ENCODE measurements around the gene TAB2. TPM values are rescaled to one million over a fixed set of nuclear protein-coding genes. Genes with fewer than 3 reads are reported as not detected.
A peak's percentile ranks its signal among the peaks of the same experiment; 100 is the strongest.
"Not testable (repeated sequence)": the region's sequence is repeated elsewhere in the genome, so short reads cannot be mapped to it uniquely, and the experiment has no call there.

Gene TAB2
- polyA plus RNA-seq, 1 donor from 2014 or later: 8.1 TPM

DNA sequence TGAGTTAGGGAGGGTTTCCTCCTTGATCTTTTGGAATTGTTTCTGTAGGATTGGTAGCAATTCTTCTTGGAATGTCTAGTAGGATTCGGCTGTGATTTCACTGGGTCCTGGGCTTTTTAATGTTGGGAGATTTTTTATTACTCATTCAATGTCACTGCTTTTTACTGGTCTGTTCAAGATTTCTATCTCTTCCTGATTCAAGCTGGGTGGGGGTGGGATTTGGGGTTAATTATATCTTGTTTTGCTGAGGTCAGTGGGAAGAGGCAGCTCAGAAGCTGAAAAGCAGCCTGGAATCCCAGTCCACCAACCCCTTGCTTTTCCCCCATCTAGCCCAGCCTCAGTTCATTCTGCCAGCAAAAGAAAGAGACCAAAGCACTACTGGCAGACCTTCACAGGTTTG, 122.1 kb downstream of the TAB2 start:
- Mint-ChIP-seq H3K27me3 (no peaks in the 10 kb centered on the region), H3K27ac (peak overlapping the region in 1 of 3 donors; percentile 44), H3K4me1 (peaks cover 16 to 22% (median 21%) of the 10 kb centered on the region in 3 donors), H3K4me3 (no peak overlapping the region), H3K36me3 (no peaks in the 10 kb centered on the region), H3K9me3 (no peaks in the 10 kb centered on the region)

DNA sequence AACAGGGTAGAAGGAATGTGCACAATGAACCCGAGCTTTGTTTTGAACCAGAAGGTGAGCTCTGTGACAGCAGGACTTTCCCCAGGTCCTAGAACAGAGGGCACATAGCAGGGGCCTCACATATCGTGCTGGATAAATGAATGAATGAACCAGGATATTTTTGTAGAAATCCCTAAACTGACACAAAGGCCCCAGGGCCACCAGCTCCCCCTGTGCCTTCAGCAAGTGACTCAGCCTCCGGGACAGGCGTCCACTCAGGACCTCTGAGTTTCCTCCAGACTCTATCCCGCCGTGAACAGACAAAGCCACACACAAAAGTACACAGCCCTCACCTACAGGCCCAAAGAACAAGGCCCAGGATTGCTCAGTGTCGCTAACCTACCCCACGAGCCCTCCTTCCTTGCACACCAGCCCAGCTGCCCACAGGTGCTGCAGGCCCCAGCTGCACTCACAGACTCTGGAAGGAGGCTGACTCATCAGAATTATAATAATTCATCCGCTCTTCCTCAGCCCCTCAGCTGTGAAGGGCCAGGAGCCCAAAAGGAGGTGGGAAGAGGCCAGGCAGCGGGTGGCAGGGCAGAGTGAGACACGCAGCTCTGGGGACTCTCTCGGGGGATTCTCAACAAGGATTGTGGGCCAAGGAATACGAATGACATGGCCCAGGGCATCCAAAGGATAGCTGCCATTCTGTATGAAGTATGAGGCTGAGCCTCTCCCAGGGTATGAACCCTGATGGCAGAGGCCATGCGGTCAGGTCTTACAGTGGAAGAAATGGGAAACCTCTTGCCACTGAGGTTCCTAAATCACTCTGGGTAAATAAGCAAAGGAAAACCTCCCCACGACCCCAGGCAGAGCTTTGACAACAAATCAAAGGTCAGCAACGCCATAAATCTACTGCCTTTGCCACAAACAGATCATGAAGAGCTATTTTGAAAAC, 123.5 kb downstream of the TAB2 start:
- Mint-ChIP-seq H3K27me3 (no peaks in the 10 kb centered on the region), H3K4me1 (peaks cover 16 to 22% (median 21%) of the 10 kb centered on the region in 3 donors), H3K27ac (no peak overlapping the region), H3K4me3 (no peak overlapping the region), H3K36me3 (no peaks in the 10 kb centered on the region), H3K9me3 (no peaks in the 10 kb centered on the region)

DNA sequence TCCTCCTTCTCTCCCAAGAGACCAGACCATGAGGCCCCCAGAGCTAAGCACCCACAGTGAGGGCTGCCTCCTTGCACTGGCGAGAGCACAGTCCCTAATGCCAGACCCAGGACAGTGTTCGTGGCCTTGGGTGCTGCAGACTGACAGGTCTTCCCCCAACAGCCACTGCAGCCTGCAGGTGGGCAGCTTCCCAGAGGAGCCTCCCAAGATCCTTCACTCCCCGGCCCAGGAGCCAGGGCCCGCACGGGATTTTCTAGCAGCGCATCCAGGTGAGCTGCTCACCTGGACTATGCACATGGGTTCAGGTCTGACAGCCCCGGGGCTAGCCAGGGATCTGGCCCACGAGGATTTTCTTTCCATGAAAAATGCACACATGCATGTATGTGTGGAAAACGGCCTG, 124.2 kb downstream of the TAB2 start:
- Mint-ChIP-seq H3K4me1 (peaks cover 16 to 22% (median 21%) of the 10 kb centered on the region in 3 donors), H3K27me3 (no peaks in the 10 kb centered on the region), H3K36me3 (no peaks in the 10 kb centered on the region), H3K9me3 (no peaks in the 10 kb centered on the region), H3K27ac (no peak overlapping the region), H3K4me3 (no peak overlapping the region)

DNA sequence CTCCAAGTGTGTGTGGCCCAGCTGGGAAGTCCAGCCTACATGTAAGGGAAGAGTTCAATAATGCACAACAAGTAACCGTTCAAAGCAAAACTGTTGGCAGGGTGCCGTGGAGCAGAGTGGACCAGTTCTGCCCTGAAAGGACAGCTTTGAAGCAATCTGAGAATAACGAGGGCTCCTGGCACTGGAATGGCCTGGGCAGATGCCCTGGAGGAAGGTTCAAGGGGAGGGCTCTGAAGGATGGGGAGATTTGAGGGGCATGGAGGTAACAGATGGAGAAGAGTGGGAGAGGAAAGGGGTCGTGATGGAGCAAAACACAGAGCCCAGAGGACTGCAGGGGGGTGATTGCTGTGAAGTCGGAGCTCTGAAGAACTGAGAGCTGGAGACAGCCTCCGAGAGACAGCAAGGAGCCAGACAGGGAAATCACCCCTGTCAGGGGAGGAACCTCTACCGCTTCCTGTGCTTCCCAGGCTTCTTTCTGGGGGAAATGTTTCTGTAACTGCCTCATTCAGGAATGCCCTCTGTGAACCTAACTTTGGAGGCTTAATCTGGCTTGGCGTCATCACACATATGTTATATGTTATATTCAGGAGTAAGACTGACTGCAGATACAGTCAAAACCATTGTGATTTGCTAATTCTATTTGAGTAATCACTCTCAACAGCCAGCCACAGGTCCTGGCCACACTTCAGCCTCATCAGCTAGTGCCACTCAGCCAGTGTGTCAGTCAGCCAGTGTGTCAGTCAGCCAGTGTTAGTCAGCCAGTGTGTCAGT, 126.1 kb downstream of the TAB2 start:
- no peaks in the 10 kb centered on the region for H3K9me3 Mint-ChIP-seq
- peaks cover 6 to 11% (median 11%) of the 10 kb centered on the region in 3 donors for H3K4me1 Mint-ChIP-seq
- H3K27ac Mint-ChIP-seq: peak overlapping the region in 1 of 3 donors; percentile 67
- H3K36me3 Mint-ChIP-seq: no peaks in the 10 kb centered on the region
- no peak overlapping the region for H3K4me3 Mint-ChIP-seq
- no peaks in the 10 kb centered on the region for H3K27me3 Mint-ChIP-seq

DNA sequence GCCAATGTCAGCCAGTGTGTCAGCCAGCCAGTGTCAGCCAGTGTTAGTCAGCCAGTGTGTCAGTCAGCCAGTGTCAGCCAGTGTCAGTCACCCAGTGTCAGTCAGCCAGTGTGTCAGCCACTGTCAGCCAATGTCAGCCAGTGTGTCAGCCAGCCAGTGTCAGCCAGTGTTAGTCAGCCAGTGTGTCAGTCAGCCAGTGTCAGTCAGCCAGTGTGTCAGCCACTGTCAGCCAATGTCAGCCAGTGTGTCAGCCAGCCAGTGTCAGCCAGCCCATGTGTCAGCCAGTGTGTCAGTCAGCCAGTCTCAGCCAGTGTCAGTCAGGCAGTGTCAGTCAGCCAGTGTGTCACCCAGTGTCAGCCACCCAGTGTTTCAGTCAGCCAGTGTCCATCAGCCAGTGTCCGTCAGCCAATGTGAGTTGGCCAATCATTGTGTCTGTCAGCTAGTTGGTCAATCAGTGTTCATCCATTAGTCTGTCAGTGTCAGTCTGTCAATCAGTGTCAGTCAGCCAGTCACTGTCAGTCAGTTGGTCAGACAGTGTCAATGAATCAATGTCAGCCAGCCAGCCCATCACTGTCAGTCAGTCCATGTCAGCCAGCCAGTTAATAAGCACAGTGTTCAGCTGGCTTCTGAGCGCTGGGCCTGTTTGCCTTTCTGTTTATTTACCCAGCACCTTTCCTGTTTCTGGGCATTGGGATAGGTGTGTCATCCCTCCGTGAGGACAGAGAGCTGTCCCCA, 127.0 kb downstream of the TAB2 start:
- not testable (repeated sequence) for H3K4me1 Mint-ChIP-seq, H3K9me3 Mint-ChIP-seq, H3K4me3 Mint-ChIP-seq, H3K27me3 Mint-ChIP-seq, H3K36me3 Mint-ChIP-seq
- H3K27ac Mint-ChIP-seq: peak overlapping the region in 1 of 3 donors; percentile 19

DNA sequence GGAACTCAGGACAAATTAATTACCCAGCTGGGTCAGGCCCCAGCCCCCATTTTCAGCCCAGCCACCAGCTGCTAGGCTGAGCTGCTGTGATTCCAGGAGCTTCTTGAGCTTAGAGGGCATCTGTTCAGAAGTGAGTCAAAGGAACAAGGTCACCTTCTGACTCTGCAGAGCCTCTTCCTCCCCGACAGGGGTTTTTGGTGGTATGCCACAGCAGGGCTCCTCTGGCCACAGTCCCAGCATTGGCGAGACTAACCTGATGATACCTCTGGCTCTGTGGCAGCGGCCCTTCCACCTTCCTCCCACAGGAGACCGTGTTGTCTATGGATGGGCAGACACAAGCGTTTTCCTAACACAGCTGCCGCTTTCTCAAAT, 127.6 kb downstream of the TAB2 start:
- H3K36me3 Mint-ChIP-seq: peaks cover 1% of the 10 kb centered on the region
- H3K4me3 Mint-ChIP-seq: no peak overlapping the region
- peak overlapping the region in 1 of 3 donors; percentile 88 for H3K27ac Mint-ChIP-seq
- H3K4me1 Mint-ChIP-seq: peaks cover 0 to 2% (median 1%) of the 10 kb centered on the region in 3 donors
- H3K9me3 Mint-ChIP-seq: no peaks in the 10 kb centered on the region
- H3K27me3 Mint-ChIP-seq: no peaks in the 10 kb centered on the region

DNA sequence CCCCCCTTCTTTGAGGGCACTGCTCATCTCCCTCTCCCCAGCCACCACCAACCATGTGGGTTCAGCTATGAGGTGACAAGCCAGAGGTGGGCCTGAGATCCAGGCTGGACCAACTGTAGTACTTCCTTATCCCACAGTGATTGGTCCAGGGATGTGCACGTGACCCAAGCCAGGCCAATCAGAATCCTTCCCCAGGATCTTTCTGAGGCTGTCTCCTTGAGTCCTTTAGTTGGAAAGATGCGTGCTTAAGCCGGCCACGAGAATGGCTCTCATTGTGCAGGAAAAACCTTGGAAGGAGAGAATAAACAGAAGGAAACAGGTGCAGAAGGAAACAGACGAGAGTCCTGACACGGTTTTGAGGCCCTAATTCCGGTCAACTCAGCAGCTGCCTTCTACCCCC, 128.1 kb downstream of the TAB2 start:
- H3K27ac Mint-ChIP-seq: no peak overlapping the region
- no peak overlapping the region for H3K4me3 Mint-ChIP-seq
- peaks cover 0 to 2% (median 1%) of the 10 kb centered on the region in 3 donors for H3K4me1 Mint-ChIP-seq
- H3K36me3 Mint-ChIP-seq: peaks cover 1% of the 10 kb centered on the region
- no peaks in the 10 kb centered on the region for H3K27me3 Mint-ChIP-seq
- no peaks in the 10 kb centered on the region for H3K9me3 Mint-ChIP-seq

DNA sequence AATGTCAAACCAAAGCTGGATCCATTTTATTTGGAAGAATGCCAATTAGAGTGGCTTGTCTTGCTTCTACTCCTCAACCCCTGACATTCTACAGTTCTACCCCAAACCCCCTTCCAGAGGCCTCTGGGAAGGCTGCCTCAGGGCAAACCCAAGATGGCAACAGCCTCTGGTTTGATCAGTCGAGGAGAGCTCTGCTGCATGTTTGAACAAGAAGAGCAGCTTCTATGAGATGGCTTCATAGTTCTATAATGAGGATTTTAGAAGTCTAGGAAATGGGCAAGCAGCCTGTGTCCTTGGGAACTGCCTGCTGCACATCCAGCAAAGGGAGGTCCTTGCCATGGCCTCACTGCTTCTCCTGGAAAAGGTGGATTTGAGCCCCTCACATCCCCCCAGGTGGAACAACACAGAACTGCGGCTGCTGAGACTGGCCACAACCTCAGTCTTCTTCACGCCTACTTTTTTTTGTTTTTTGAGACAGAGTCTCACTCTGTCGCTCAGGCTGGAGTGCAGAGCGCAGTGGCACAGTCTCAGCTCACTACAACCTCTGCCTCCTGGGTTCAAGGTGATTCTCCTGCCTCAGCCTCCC, 129.4 kb downstream of the TAB2 start:
- H3K27ac Mint-ChIP-seq: peak overlapping the region in 1 of 3 donors; percentile 57
- H3K36me3 Mint-ChIP-seq: peaks cover 1% of the 10 kb centered on the region
- H3K4me1 Mint-ChIP-seq: peaks cover 0 to 2% (median 0%) of the 10 kb centered on the region in 3 donors
- no peaks in the 10 kb centered on the region for H3K27me3 Mint-ChIP-seq
- no peaks in the 10 kb centered on the region for H3K9me3 Mint-ChIP-seq
- H3K4me3 Mint-ChIP-seq: no peak overlapping the region

DNA sequence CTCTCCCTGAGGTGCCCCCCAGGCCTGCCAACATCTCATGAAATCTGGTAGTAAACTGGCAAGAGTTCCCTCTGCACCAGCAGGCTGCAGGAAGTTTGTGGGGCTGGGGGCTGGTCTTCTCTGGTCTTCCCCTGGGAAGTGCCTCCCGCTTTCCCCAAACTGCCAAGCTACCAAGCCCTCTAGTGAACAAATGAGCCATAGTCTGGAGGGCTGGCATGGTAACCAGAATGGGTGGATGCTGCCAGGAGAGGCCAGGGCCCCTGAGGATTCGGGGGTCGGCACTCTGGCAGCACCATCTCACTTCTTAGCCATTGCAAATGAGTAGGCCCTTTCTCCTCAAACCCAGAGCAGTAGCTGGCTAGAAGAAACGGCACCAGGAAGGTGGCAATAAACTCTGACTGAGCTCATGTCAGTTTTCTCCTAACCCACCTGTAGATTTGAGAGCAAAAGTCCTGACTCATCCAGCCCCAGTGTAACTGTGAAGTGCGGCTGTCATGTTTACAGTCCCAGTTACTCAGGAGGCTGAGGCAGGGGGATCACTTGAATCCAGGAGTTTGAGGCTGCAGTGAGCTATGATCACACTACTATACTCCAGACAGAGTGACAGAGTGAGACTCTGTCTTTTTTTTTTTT, 131.4 kb downstream of the TAB2 start:
- peaks cover 1% of the 10 kb centered on the region for H3K36me3 Mint-ChIP-seq
- no peak overlapping the region for H3K27ac Mint-ChIP-seq

DNA sequence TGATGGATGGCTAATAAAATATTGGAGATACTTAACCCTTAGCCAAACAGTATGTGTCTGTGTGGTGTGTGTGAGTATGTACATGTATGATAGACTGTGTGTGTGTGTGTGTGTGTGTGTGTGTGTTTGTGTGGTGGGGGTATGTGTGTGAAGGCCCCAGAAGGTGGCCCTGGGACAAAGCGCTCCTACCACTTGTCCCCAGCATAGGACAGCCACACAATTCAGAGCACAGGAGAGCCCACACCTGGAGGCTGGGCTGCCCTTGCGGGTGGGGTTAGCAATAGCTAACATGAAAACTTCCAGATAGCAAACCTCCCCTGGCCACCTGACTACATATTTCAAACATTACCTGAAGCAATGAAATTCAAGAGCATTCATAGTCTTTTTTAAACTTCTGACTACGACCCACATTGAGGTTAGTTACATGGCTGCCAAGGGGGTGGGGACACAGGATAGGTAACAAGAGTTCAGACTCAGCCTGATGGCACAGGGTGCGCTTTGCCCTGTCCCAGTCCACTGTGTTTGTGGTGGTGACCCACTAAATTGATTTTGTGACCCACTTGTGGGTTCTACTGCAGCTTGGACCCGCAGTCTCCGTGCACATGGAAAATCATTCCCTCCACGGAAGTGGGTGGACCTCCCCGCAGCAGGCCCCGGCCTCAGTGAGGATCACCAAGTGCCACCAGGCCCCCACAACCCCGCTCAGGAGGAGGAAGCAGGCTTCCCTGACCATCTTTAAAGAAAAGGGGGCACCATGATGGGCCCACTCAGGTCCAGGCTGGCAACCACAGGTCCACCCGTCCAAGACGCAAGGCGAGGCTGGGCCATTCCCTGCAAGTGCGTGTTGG, 132.5 kb downstream of the TAB2 start:
- Mint-ChIP-seq H3K27me3 (no peaks in the 10 kb centered on the region), H3K27ac (peak overlapping the region in 1 of 3 donors; percentile 19), H3K4me3 (no peak overlapping the region), H3K4me1 (no peaks in the 10 kb centered on the region), H3K36me3 (peaks cover 1% of the 10 kb centered on the region), H3K9me3 (no peaks in the 10 kb centered on the region)

More for the DNA sequence above, 131.4 kb downstream of the TAB2 start:
- Mint-ChIP-seq H3K4me1 (no peaks in the 10 kb centered on the region), H3K4me3 (no peak overlapping the region), H3K27me3 (no peaks in the 10 kb centered on the region), H3K9me3 (no peaks in the 10 kb centered on the region)

DNA sequence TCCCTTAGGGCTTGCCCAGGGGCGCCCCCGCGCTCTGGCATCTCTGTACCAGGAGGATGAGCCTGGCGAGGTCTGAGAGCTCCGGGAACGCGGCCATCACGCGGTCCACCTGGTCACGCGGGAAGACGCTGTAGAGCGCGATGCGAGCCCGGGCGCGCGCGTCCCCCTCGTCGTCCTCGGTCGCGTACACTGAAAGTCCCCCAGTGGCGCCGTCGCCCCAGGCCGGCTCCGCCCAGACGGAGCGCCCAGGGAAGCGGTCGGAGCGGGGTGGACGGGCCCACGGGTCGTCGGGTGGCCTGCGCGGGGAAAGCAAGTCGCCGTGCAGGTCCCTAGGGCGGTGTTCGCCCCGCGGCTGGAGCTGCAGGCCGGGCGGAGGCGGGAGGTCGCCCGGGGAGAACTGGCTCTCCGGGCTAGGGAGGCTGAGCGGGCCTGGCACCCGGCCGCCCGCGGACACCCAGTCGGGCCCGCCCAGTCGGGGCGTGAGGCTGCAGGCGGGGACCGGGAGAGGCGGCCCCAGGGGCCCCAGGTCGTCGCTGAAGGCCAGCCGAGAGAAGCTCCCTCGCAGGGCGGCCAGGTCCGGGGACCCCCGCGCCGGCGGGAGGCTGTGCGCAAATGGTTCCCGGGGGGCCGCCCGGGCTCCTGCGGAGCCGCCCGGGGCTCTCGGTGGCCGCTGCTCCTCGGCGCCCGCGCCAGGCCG, 133.3 kb downstream of the TAB2 start:
- Mint-ChIP-seq H3K4me3 (no peak overlapping the region), H3K9me3 (no peaks in the 10 kb centered on the region), H3K27ac (no peak overlapping the region), H3K27me3 (no peaks in the 10 kb centered on the region), H3K4me1 (no peaks in the 10 kb centered on the region), H3K36me3 (peaks cover 1% of the 10 kb centered on the region)

DNA sequence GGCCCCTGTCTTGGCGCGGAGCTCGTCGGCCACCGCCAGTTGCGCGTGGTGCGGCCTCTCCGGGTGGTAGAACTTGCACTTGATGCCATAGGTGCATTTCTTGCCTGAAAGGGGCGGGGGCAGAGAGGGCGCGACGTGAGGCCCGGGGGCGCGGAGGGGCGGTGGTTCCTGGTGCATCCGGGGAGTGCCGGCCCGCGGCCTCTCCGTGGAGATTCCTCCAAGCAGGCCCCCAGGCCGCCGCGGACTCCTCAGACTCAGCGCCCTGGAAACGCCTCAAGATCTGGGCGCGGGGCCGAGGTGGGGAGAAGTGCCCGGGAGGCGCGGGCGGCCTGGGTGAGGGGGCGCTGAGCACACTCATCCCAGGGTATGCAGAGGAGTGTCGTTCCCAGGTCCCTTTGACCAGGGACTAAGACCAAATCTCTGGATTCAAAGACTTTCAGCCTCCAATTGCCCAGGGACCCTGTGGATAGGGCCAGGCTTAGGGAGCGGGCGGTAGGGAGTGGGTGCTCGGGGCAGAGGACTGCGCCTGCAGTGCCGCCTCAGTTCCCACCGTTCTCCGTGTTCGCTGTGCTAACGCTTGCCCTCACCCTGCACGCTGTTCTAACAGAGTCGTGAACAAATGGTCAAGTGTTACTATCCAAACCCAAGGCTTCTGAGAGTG, 134.0 kb downstream of the TAB2 start:
- no peak overlapping the region for H3K27ac Mint-ChIP-seq
- no peaks in the 10 kb centered on the region for H3K9me3 Mint-ChIP-seq
- no peak overlapping the region for H3K4me3 Mint-ChIP-seq
- H3K27me3 Mint-ChIP-seq: no peaks in the 10 kb centered on the region
- no peaks in the 10 kb centered on the region for H3K4me1 Mint-ChIP-seq
- H3K36me3 Mint-ChIP-seq: peaks cover 1% of the 10 kb centered on the region
